HG03378 (cell line): ENCODE measurements around the gene ATP2C2.
"Not testable (repeated sequence)": the region's sequence is repeated elsewhere in the genome, so short reads cannot be mapped to it uniquely, and the experiment has no call there.

Source experiments
- ATAC-seq: cut with Tn5 transposase; IDR thresholded peaks from one replicate; pipeline ENCODE4 v1.9.1; 2021; ENCODE audit warnings: mild to moderate bottlenecking, moderate library complexity; ENCODE audit not compliant: unreplicated experiment

Gene ATP2C2, protein sequence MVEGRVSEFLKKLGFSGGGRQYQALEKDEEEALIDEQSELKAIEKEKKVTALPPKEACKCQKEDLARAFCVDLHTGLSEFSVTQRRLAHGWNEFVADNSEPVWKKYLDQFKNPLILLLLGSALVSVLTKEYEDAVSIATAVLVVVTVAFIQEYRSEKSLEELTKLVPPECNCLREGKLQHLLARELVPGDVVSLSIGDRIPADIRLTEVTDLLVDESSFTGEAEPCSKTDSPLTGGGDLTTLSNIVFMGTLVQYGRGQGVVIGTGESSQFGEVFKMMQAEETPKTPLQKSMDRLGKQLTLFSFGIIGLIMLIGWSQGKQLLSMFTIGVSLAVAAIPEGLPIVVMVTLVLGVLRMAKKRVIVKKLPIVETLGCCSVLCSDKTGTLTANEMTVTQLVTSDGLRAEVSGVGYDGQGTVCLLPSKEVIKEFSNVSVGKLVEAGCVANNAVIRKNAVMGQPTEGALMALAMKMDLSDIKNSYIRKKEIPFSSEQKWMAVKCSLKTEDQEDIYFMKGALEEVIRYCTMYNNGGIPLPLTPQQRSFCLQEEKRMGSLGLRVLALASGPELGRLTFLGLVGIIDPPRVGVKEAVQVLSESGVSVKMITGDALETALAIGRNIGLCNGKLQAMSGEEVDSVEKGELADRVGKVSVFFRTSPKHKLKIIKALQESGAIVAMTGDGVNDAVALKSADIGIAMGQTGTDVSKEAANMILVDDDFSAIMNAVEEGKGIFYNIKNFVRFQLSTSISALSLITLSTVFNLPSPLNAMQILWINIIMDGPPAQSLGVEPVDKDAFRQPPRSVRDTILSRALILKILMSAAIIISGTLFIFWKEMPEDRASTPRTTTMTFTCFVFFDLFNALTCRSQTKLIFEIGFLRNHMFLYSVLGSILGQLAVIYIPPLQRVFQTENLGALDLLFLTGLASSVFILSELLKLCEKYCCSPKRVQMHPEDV

DNA sequence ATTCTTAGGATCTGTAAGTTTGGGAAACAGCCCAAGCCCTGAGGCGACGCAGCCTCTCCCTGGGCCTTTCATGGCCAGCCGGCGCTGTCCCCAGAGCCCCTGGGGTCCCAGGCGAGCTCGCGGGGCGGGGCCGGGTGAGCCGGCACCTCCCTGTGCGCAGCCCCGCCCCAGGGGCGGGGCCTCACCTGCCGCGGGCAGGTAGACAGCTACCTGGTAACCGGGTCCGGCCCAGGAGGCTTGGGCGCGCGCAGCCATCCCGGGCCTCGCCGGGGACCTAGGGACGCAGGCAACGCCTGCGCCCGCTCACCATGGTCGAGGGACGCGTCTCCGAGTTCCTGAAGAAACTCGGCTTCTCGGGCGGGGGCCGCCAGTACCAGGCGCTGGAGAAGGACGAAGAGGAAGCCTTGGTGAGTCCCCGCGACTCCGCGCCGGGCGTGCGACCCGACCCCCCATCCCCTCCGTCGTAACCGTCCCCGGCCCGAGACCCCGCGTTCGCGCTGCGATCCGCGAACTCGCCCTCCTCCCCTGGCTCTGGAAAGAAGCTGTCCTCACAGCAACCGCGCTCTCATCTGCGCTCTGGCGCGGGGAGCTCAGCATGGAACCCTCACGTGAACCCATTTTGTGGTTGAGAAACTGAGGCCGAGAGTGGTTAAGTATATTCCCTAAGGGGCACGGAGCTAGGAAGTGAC lies at the start of gene ATP2C2:
TSS of gene ATP2C2 (plus strand) at position 231 of the 689 bp plus-strand sequence. CDS start at position 309, 78 bp downstream.
- ATAC-seq = no peak

DNA sequence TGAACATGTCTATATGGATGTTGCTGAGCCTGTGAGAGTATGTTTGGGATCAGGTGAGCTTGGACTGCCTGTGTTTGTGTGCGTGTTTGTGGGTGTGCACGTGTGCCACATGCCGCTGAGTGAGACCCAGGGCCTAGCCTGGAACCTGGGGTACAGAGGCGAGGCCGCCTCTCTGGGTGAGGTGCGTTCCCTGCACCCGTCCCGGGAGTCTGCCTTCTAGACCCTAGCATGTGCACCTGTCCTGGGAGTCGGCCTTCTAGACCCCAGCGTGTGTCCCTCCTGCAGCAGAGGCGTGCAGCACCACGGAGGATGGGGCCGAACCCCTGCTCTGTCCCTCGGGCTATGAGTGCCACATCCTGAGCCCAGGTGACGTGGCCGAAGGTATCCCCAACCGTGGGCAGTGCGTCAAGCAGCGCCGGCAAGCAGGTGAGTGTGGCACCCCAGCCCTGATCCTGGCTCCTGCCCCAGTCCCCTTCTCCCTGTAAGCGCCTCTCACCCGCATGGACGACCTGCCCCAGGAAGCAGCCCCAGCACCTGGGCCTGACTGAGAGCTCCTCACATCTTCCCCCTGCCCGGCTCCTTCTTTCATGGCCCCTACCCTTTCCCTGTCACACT lies 49.1 kb upstream of the ATP2C2 start:
- no peak for ATAC-seq

DNA sequence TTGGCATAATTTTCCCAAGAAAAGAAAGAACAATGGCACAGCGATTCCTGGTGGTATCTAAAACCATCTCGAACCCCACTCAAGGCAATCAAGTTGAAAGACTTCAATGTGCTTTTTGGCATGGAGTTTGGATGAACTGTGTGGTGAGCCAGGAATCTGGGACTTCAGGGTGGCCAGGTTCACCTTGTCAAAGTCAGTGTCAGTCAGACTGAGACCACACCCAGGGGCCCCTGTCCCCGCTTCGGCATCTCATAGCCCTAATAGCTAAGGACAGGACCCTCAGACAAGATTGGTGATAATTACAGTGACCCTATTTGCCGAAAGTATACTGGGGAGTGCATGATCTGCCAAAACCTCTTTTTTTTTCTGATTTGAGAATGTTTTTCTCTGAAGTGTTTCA lies 47.8 kb upstream of the ATP2C2 start:
- ATAC-seq = no peak

DNA sequence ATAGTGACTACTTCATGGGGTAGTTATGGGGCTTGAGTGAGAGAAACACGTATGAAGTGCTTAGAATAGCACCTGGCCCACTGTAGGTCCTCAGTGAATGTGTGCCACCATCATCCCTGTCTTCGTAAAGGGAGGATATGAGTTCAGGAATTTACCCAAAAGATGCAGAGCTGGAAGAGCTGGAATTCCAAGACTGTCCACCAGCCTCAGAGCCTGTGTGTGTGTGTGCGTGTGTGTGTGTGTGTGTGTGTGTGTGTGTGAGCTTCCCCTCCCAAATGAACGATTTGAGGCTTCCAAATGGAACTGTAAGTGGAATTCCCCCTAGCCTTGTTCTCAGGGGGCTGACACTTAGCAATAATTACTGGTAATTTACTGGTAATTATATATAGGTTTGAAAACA lies 46.4 kb upstream of the ATP2C2 start:
- ATAC-seq = no peak

DNA sequence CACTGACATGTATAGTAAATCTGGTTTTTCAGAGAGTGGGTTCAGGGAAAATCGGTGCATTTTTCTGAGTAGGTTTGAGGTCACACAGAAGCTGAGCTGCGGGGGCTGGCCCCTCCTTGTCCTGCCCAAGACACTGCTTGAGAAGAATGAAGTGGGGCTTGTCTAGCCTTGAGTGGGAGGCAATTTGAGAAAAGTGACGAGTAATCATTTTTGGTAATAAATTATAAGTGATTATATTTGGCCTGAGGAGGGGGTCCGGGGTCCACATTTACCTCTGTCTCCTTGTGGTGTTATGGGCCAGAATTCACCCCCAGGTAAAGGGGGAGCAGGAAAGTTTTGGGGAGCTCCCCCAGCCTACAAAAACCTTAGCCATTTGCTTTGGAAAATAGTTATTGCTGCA lies 45.6 kb upstream of the ATP2C2 start:
- no peak for ATAC-seq

DNA sequence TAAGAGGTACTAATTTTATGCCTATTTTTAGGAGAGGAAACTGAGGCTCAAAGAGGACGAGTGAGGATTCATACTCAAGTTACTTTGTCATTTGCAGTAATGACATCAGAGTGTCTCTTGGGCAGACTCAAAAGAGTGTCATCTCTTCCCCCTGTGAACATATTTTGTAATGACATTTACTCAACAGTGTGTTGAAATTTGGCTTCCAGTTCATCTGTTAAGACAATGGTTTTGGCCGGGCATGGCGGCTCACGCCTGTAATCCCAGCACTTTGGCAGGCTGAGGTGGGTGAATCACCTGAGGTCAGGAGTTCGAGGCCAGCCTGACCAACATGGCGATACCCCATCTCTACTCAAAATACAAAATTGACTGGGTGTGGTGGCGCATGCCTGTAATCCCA lies 44.7 kb upstream of the ATP2C2 start:
- ATAC-seq = no peak

DNA sequence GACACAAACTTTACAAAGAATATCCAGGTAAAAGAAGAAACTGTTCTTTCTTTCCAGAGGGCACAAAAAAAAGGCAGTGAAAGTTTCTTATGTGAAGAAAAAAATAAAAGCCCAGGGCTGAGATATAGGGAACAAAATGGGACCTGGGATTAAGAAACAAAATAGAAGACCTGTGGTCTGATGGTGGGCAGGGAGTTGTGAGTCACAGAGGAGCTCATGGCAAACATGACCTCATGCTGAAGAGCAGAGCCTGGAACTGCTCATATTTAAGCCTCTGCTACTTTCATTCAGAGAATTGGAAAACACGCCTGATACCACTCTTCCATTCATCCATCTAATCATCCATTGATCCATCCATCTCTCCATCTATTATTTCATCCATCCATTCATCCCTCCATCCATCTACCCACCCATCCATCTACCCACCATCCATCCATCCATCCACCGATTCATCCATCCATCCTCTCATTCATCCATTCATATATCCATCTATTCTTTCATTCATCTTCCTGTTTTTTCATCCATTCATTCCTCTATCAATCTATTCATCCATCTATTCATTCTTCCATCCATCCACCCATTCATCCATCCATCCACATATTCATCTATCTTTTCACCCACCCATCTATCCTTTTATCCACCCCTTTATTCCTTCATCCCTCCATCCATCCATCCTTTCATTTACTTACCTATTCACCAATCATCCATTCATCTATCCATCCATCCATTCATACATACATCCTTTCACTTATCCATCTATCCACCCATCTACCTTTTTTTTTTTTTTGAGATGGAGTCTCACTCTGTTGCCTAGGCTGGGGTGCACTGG lies 43.7 kb upstream of the ATP2C2 start:
- no peak for ATAC-seq

DNA sequence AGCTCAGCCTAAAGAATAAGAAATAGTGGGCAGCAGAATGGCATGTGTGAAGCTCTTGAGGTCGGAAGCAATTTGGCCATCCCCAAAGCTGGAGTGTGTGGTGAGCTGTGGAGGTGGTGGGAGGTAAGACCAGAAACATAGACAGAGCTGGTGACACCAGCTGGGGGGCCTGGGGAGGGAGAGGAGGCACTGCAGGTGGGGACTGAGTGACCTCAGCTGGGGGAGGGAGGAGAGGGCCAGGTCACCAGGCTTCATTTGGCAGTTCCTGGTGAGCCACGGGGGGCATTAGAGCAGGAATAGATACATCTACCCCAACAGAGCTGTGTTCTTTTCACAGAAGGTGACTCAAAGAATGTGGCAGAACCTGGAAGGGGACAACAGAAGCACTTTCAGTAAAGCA lies 41.8 kb upstream of the ATP2C2 start:
- no peak for ATAC-seq

DNA sequence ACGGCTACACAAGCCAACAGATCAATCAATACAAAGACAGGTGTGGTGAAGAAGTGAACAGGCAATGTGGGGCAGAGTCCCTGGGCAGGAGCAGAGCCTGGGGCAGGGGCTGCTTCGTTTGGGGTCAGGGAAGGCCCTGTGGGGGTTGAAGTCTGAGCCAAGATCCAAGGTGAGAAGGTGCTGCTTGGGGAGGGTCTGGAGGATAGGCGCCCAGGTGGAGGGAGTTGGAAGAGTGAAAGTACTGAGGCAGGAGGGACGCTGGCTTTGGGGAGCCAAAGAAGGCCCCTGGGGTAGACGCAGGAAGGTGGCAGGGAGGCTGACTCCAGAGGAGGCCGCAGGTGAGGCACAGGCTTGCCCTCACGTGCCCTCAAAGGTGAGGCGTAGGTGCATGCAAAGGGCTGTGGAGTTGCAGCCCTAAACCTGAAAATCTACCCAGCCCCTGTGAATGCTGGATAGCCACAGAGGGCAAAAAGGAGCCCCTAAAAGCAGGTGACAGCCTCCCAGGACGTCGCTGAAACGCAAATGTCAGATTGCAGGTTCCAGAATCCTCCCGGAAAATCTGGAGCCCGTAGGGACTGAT lies 40.3 kb upstream of the ATP2C2 start:
- no peak for ATAC-seq

DNA sequence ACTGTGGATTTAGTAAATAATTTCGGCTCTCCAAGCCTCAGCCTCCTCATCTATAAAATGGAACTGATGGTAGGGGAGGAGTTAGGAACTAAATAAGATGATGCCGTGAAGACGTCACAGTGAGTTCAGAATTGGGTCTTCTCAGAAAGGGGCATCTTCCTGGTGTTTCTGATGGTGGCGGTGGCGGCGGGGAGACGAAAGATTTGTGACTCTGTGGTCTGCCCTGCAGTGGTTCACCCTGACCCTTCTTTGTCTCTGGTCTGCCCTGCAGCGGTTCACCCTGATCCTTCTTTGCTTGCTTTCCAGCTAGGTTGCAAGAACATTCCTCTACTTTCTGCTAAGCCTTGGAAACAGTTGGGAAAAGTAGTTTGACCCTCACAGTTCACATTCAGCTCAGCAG lies 39.3 kb upstream of the ATP2C2 start:
- ATAC-seq = no peak

DNA sequence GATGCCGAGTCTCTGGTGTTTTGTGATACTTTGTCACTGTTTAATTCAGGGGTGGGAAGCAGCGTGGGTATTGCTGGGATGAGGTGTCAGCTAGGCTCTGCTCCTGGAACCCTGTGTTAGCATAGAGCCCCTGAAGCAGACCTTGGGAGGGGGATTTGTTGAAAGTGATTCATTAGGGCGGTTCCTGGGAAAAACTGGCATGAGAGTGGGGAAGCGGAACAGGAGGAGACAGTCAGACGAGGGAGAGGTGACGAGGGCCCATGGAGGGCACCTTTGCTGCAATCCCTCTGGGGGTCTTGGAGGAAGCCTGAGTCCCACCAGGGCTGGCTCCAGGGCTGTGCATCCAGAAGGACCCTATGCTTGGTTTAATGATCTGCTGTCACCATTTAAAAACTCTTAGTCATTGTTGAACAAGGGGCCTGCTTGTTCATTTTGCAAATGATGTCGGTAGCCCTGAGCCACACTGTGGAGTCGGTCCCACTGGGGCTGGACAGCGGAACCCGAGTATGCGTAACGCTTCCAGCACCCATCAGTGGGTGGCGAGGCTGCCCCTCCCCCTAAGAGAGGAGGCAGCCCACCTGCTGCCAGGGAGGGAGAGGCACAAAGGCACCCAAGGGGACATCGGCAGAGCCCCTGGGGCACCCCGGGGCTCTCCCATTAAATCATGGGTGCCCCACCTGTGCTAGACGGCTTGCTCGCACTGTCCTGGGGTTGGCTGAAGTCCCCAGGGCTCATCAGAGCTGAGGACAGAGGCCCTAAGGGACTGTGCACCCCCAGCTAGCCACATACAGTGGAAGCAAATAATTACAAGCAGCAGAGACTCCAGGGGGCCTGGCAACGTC lies 38.3 kb upstream of the ATP2C2 start:
- ATAC-seq = no peak

DNA sequence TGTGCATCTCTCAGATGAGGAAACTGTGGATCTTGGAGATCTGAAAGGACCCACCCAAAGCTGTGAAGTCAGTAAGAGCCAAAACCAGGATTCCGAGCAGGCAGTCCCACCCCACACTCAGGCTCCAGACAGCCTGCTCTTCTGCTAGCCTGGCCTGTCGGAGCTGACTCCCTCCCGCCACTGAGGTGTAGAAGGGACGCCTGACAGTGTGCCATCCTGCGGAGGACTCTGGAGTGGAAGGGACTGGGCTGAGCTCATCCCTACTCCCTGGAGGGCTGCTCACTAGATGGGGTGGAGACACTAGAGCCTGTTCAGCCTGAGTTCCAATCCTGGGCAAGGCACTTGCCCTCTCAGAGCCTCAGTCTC lies 37.7 kb upstream of the ATP2C2 start:
- no peak for ATAC-seq

DNA sequence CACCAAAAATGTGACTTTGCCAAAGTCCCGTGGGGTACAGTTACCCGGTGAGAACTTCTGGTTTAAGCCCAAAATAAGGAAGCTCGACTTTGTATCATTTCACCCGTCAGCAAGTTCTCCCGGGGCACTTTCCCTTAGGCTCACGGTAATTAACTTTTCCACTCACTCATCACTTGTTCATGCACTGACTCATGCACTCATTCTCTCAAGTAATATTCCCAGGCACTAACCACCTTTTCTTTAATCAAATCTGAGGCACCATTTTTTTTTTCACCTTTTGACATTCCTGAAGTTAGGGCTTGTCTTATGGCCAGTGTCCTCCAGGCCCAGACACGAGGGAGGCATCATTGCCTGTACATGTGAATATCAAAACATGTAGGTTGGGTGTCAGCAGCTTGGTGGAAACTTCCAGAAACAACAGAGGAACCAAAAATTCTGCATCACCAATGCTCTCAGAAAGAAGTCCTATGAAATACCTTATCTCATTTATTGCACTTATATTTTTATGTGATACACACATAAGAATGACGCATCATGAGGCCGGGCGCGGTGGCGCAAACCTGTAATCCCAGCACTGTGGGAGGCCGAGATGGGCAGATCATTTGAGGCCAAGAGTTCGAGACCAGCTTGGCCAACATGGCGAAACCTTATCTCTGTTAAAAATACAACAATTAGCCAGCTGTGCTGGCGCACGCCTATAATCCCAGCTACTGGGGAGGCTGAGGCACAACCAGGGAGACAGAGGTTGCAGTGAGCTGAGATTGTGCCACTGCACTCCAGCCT lies 36.1 kb upstream of the ATP2C2 start:
- ATAC-seq = no peak

DNA sequence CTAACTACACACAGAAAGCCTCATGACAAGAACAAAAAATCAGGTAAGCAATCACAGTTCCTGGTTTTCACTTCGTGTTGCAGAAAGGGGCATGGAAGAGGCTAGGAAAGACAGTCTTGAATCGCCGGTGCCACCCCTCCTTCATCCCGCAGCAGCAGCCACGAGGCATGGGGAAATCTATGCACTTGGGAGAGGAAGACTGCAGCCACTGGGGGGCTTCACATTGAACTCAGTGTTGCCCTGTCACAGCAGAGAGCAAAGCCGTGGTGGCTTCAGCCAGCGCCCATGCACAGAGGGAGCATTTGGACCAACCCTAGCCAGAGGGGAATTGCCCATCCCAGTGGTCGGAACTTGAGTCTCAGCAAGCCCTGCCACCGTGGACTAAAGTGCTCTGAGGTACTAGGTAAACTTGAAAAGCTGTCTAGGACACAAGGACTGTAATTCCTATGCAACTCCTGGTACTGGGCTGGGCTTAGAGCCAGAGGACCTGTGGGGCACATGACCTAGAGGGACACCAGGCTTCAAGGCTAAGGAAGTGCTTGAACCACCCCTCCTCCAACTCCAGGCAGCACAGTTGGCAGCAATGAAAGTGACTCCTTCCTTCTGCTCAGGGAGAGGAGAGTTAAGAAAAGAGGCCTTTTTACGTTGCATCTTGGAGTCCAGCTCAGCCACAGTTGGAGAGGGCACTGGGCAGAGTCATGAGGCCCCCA lies 35.2 kb upstream of the ATP2C2 start:
- no peak for ATAC-seq

DNA sequence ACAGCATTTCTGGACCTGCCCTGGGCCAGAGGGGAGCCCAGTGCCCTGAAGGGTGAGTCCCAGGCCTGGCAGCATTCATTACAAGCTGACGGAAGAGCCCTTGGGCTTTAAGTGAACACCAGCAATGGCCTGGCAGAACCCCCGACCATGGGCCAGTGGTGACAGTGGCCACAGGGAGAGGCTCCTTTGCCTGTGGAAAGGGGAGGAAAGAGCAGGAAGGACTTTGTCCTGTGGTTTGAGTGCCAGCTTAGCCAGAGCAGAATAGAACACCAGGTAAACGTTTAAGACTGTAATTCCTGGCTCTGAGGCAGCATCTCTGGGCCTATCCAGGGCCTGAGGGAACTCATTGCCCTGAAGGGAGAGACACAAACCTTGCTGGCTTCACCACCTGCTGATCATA lies 34.3 kb upstream of the ATP2C2 start:
- no peak for ATAC-seq

DNA sequence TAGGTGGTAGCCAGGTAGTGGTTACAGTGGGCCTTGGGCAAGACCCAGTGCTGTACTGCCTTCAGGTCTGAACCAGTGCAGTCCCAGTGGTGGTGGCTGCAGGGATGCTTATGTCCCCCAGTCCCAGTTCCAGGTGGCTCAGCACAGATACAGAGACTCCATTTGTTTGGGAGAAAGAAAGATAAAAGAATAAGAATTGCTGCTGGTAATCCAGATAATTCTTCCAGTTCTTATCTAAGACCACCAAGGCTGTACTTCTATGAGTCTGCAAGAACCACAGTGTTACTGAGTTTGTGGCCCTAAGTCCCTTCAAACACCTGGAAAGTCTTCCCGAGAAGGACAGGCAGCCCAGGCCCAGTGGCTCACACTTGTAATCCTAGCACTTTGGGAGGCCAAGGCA lies 33.9 kb upstream of the ATP2C2 start:
- no peak for ATAC-seq

DNA sequence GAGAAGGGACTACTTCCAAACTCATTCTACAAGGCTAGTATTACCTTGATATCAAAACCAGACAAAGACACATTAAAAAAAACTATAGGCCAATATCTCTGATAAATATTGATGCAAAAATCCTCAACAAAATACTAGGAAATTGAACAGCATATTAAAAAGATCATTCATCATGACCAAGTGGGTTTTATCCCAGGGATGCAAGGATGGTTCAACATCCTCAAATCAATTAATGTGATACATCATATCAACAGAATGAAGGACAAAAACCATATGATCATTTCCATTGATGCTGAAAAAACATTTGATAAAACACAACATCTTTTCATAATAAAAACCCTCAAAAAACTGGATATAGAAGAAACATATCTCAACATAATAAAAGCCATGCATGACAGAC lies 31.1 kb upstream of the ATP2C2 start:
- ATAC-seq = not testable (repeated sequence)
